Panc1 (cell line): Measurements from ENCODE around the gene CANT1.
"Not testable (repeated sequence)": the region's sequence is repeated elsewhere in the genome, so short reads cannot be mapped to it uniquely, and the experiment has no call there.

Source experiments
- POLR2AphosphoS5 ChIP-seq: IDR thresholded peaks from 2 replicates; pipeline ENCODE4 v1.6.1; 2012; ENCODE audit warnings: mild to moderate bottlenecking, low read depth, low read length, moderate library complexity
- TF ChIP-seq, protein P1 (sequence below): fragments of 450-650 bp; IDR thresholded peaks from 2 replicates; pipeline ENCODE4 v1.5.1; 2017; ENCODE audit warnings: mild to moderate bottlenecking
- TF ChIP-seq, protein P2 (sequence below), 2 experiments: IDR thresholded peaks; 2 replicates each; pipeline ENCODE4 v1.6.1; 2011 to 2012; ENCODE audit warnings: low read depth in 2 of 2, control low read depth in 1 of 2, low read length in 1 of 2, mild to moderate bottlenecking in 1 of 2, moderate library complexity in 1 of 2; ENCODE audit not compliant: insufficient read depth in 1 of 2

DNA sequence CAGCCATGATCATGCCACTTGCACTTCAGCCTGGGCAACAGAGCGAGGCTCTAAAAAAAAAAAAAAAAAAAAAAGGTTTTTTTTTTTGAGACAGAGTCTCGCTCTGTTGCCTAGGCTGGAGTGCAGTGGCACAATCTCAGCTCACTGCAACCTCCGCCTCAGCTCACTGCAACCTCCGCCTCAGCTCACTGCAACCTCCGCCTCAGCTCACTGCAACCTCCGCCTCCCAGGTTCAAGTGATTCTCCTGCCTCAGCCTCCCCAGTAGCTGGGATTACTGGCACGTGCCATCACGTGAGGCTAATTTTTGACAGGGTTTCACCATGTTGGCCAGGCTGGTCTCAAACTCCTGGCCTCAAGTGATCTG, 46.6 kb downstream of the CANT1 start:
- TF ChIP-seq, protein P1, sequence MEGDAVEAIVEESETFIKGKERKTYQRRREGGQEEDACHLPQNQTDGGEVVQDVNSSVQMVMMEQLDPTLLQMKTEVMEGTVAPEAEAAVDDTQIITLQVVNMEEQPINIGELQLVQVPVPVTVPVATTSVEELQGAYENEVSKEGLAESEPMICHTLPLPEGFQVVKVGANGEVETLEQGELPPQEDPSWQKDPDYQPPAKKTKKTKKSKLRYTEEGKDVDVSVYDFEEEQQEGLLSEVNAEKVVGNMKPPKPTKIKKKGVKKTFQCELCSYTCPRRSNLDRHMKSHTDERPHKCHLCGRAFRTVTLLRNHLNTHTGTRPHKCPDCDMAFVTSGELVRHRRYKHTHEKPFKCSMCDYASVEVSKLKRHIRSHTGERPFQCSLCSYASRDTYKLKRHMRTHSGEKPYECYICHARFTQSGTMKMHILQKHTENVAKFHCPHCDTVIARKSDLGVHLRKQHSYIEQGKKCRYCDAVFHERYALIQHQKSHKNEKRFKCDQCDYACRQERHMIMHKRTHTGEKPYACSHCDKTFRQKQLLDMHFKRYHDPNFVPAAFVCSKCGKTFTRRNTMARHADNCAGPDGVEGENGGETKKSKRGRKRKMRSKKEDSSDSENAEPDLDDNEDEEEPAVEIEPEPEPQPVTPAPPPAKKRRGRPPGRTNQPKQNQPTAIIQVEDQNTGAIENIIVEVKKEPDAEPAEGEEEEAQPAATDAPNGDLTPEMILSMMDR: not testable (repeated sequence)
- TF ChIP-seq POLR2AphosphoS5: not testable (repeated sequence)
- TF ChIP-seq, protein P2, sequence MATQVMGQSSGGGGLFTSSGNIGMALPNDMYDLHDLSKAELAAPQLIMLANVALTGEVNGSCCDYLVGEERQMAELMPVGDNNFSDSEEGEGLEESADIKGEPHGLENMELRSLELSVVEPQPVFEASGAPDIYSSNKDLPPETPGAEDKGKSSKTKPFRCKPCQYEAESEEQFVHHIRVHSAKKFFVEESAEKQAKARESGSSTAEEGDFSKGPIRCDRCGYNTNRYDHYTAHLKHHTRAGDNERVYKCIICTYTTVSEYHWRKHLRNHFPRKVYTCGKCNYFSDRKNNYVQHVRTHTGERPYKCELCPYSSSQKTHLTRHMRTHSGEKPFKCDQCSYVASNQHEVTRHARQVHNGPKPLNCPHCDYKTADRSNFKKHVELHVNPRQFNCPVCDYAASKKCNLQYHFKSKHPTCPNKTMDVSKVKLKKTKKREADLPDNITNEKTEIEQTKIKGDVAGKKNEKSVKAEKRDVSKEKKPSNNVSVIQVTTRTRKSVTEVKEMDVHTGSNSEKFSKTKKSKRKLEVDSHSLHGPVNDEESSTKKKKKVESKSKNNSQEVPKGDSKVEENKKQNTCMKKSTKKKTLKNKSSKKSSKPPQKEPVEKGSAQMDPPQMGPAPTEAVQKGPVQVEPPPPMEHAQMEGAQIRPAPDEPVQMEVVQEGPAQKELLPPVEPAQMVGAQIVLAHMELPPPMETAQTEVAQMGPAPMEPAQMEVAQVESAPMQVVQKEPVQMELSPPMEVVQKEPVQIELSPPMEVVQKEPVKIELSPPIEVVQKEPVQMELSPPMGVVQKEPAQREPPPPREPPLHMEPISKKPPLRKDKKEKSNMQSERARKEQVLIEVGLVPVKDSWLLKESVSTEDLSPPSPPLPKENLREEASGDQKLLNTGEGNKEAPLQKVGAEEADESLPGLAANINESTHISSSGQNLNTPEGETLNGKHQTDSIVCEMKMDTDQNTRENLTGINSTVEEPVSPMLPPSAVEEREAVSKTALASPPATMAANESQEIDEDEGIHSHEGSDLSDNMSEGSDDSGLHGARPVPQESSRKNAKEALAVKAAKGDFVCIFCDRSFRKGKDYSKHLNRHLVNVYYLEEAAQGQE (IDR thresholded peaks at IDR 0.05; ENCODE audit: insufficient read depth in 1 of 2, low read depth in 2 of 2, low read length in 1 of 2): not testable (repeated sequence)
